DMS 273 treated with DMSO at 0.1 percent for 48 hours (cell line): ENCODE results near the gene ZNRD2.

Source experiments
- DNase-seq: peaks from one replicate; lab custom pipeline; 2025; lab: John Stamatoyannopoulos, UW

The ZNRD2 gene

DNA sequence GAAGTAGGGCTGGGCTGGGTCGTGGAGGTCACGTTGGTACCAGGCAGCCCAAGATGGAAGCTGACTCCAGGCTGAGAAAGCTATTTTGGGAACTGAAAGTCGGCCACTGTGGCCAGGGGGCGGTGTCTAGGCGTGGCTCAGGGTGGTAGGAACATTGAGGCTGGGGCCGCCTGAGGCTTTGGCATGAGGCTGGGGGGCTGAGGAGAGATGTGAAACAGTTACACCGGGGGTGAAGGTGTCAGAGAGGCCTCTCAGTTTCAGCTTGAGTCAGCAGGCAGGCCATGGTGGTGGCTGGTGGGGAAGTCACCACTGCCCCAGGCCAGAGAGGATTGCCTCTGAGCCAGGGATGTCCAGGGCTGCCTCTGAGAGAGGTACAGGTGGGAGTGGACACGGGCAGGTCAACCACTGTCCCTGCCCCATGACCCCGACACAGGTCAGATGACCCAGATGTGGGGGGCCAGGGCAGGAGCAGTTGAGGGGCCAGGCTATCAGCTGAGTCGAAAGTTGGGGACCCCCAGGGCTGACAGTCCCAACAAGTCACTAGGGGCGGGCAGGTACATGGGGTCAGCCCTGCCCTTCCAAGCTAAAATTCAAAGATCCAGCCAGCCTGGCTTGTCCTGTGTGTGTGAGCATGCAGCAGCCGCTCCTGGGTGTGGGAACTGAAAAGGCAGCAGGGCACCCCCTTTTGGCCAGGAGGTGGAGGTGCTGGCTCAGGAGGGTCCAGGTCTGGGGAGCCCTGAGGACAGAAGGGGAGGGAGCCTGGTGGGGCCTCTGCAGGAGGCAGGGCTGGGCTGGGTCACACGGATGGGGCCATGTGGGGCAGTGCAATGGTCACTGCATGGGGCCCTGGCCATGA, 18.1 kb downstream of the ZNRD2 start:
- DNase-seq, result no peak

DNA sequence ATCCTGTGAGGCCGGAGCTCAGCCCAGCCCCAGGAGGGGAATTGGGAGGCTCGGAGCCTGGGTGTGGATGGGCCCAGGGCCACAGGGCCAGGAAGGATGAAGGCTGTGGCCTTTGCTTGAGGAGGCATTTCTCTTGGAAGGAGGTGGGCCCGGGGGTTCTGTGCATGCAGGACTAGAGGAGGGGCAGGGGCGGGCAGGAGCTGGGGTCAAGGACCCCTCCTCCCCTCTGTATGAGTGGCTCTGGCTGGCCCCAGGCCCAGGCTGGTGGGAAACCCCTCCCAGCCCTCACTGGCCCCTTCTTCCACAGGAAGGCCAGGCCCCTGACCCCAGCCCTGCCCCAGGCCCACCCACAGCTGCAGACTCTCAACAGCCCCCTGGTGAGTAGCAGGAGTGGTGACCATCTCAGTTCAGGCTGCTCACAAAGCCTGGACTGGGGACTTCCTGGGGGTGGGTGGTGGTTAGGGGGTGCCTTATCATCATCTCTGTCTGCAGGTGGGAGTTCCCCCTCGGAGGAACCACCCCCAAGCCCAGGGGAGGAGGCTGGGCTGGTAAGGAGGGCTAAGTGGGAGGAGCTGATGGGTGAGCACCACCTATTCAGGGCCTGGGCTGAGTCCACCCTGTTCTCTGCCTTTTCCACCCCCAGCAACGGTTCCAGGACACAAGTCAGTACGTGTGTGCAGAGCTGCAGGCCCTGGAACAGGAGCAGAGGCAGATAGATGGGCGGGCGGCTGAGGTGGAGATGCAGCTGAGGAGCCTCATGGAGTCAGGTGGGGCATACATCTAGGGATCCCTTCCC, 19.4 kb downstream of the ZNRD2 start:
- no peak for DNase-seq

DNA sequence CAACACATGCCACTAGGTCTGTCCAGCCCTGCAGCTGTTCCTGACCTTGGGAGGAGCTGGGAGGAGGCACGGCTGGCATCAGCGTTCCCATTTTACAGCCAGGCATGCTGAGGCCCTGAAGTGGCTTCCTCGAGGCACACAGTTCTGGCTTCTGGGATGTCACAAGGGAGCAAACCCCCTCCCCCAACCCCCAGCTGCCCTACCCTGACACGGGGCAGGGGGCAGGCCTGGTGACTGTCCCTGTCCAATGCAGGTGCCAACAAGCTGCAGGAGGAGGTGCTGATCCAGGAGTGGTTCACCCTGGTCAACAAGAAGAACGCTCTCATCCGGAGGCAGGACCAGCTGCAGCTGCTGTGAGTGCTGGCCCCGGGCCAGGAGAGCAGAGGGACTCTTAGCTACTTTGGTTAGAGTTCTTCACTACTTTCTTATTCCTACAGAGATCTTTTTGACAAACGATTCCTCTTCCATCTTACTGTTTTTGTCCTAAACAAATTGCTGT, 20.0 kb downstream of the ZNRD2 start:
- DNase-seq, result peak; percentile 21

DNA sequence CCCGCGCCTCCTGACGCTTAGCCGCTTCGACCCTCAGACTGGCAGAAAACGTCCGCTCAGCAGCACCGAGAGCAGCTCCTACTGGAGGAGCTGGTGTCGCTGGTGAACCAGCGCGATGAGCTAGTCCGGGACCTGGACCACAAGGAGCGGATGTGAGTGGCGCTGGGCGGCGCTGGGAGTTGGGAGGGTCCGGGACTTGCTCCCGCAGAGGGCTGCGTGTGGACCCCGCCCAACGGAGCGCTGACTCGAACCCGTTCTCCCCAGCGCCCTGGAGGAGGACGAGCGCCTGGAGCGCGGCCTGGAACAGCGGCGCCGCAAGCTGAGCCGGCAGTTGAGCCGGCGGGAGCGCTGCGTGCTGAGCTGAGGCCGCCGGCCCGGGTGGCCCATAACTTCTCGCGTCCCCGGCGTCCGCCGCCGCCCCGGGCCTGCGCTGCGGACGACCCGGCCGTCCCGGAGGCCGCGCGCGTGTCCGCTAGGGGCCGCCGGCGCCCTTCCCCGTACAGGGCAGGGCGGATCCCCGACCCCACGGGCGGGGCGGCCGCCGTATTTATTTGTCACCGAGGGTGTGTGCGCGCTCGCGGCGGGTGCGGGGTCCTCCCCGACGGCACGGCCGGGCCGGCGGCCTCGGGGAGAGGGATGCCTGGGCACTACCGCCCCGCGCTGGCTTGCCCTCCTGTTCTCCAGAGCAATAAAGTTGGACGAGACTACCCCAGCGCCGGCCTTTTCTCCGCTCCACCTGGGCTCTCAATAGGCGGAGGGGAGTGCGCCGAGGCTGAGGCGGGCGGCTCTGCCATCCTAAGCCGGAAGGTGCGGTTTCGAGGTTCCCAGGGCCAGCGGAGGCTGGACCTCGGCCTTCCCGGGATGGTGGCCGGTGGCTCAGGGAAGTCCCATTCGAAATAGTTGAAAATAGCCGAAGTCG, 21.9 kb downstream of the ZNRD2 start:
- no peak for DNase-seq

DNA sequence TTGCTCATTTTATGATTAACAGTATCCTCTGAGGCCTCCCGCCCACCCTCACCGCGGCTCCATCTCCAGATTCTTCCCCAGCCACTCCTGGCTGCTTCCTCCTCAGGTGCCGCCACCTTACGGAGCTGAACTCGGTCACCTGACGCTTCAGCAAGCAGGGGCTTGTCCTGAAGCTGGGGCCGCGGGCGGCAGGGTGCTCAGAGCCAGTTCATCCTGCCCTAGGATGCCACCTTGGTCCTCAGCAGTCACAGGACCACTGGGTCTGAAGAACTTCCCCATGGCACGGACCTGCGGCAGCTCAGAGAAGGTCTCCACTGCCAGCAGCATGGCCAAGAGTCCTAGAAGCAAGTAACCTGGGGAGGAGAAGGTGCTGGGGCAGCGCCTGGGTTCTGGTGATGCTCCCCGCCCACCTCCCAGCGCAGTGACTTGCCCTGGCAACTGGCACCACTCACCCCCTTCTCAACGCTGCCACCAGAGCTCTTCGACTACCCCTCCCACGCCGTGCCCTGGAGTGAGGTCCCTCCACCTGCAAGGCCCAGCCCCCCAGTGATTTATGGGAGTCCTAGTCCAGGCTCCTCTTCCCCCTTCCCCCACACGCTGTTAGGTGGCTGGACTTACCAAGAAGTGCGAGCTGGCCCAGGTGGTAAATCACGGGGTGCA, 22.7 kb downstream of the ZNRD2 start:
- DNase-seq, result no peak

DNA sequence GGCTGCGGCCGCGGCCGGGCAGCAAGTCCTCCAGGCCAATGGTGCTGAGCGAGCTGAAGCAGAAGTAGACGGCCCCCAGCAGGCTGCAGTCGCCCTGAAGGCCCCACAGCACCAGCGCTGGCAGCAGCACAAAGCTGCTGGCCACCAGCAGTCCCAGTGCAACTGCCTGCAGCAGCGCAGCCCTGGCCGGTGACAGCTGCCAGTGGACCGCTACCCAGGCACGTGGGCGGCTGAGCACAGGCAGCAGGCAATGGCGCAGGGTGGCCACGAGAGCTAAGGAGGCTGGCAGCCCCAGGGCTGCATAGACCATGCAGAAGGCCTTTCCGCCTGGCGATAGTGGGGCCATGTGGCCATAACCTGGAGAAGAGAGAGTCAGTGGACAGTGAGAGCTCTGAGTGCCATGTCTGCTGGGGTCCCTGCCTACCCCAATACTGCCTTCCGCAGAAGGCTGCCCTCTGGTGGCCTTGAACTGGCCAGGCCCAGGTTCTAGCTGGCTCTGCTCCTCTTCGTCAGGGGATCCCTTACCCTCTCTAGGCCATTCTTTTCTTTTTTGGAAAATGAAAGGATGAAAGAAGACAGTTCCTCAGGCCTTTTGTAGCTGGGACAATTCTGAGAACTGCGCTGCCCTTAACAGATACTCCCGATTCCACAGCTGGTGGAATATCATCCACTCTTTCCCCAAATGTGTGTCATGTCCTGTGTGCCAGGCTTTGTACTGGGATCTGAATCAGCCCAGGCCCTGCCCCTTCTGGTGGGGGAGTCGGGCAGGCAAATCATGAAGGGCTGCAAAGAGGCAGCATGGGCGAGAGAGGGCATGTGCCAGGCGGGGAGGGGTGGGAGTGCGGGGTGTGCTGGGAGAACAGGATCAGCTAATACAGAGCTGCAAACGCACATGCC, 23.5 kb downstream of the ZNRD2 start:
- no peak for DNase-seq

DNA sequence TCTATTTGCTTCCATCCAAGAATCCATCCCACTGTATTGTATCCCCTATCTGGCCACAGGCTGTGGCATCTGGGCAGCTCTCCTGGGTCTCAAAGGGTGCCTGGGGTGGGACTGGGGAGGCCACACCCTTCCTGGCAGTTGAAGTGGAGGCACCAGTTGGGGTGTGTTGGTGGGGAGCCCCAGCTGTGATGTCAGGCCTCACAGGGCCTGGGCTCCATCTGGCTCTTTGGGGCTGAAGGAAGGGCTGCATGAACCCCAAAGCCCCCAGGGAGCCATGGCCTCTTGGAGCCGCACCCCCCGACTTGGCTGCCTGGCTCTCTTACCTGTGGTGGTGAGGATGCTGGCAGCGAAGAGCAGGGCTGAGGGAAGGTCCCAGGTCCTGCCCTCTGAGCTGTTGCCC, 24.9 kb downstream of the ZNRD2 start:
- no peak for DNase-seq

DNA sequence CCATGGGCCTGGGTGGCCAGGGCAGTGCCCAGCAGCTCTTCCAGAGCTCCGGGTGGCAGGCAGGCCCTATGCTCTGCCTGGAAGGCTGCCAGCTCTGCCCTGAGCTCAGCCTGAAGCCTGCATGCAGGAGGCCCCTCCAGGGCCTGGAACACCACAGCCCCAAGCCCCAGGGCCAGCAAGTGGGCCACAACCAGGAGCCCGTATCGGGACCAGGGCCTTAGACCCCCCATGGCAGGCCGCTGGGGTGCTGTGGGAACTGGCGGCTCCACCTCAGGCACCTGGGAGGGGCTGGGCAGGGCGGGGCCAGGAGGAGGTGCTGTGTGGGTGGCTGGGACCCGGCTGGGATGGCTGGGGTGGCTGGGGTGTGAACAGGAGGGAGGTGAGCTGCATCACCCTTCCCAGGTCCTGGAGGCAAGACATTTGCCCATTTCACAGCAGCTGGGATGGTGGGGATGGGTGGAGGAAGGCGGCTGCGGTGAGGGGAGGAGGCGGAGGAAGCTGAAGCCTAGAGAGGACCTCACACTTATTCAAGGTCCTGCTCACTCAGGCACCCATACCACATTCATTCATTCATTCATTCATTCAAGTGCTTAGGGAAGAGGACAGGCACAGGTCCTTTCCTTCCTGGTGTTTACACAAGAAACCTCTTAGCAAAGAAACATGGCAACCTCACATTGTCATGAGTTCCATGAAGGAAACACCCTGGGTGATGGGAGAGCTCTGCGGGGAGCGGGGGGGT, 25.4 kb downstream of the ZNRD2 start, which contains the start of gene KCNK7:
Gene KCNK7 (minus strand): TSS at position 258 of the 739 bp plus-strand sequence. CDS start 28 bp downstream, at position 230.
- DNase-seq, result no peak

DNA sequence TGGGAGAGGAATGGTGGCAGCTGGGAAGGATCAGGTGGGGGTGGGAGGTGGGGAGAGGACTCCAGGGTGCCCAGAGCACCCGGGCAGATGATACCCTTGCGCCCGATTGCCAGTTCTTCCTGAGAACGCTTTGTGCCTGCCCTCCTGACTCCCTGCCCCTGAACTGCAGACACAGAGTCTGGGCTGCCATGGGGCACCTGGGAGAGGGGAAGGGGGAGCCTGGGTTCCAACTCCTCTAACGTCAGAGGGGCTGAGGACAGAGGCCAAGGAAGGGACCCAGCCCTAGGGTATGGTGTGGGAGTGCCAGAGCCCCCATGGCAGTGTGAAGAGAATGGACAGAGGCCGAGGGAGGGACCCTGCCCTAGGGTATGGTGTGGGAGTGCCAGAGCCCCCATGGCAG, 26.2 kb downstream of the ZNRD2 start:
- no peak for DNase-seq

DNA sequence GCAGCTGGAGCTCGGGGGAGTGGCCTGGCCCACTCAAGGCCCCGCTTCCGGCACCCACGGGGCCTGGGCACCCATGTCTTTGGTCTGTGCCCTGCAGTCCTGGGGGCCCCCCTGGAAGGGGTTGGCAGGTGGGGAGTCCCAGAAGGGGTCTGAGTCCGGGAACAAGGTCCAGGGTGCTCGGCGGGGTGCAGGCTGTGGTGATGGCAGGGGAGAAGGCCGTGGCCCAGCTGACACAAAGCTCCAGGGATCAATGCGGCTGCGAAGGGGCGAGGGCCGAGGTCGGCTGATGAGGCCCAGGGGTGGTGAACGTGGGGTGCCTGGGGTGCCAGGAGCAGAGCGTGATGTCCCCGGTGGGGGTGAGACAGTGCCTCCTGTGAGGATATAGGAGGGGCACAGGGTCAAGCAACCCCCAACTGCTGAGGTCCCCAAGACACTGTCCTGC, 28.0 kb downstream of the ZNRD2 start:
- DNase-seq, result no peak

DNA sequence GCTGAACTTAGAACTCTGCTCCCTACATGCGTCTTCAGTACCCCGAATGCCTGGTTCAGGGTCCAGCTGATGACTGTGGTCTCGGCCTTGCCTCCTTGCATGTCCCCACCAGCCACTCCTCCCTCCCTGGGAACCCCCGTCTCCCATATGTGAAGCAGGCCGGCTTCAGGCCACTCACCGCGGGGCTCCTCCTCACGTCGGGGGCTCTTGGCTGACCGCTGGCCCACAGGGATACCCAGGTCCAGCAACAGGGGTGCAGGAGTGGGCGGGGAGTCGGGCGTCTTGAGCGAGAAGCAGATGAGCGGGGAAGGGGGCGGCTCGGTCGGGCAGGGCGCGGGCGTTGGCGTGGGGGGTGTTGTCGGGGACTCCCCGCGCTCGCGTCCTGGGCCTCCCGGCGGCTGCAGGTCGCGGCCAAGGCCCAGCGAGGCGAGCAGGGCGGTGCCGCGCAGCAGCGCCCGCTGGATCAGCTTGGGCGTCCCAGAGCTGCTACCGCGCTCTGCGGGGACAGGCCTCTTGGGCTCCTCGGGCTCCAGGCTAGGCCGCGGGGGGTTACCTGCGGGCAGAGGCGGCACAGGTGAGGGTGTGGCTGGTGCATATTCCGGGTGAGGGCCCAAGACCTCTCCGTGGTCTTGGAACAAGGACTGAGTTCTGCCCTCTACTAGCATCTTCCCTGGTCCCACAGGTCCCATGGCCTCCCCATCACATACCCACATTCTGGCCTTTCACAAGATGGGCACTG, 29.1 kb downstream of the ZNRD2 start:
- DNase-seq, result no peak

DNA sequence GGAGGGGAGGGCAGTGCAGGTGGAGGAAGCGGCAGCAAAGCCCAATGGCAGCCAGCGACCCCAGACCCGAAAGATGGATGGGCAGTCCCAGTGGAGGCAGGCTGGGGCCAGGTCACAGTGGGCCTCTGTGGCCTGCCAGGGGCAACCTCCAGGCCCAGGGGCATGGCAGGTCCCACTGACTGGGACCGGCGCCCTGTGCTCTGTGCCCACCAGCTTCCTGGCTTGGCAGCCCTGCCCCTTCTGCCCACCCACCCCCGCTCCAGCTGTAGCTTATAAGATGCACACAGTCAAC, 29.6 kb downstream of the ZNRD2 start:
- no peak for DNase-seq

DNA sequence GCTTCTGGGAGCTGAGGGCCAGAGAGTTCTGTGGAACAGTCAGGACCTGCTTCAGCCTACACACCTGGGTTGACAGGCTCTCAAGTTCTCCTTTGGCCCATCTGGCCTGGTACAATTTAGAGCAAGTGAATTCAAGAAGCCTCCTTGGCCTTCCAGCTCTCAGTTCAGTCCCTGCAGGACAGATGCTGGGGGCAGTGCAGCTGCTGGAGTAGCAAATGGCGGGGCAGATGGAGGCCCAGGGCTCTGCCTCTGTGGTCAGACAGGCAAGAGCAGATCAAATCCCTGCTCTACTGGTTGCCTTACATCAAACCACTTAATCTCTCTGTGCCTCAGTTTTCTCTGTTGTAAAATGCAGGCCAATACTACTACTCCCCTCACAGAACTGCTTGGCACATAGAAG, 34.0 kb downstream of the ZNRD2 start:
- peak; percentile 25 for DNase-seq

DNA sequence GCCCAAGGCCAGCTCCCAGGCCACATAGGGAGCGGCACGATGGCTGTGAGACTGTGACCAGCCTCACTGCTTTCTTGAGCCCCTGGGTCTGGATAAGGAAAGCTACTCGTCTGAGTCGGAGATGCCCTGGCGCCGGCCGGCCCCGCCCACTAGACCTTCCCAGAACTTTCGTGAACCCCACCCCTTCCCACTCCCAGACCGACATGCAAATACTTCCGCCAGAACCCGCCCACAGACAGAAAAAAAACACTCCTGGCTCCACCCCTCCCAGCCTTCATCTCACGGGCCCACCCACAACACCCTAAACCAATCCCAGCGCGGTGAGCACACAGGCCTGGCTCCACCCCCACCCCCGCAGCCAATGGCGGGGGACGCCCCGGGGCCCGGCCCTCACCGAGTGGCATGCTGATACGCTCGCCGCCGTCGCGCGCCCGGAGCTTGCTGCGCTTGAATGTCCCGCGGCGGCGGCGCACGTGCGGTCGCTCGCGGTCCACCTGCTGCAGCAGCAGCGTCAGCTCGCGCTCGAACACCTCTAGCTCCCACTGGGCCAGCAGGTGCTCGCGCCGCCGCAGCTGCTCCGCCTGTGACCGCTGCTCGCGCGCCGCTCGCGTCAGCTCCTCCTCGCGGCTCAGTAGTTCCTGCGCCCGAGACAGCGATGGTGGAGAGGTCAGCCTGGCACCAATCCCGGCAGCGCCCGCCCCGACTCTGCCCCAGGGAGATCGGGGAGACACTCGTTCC, 36.8 kb downstream of the ZNRD2 start:
- no peak for DNase-seq

DNA sequence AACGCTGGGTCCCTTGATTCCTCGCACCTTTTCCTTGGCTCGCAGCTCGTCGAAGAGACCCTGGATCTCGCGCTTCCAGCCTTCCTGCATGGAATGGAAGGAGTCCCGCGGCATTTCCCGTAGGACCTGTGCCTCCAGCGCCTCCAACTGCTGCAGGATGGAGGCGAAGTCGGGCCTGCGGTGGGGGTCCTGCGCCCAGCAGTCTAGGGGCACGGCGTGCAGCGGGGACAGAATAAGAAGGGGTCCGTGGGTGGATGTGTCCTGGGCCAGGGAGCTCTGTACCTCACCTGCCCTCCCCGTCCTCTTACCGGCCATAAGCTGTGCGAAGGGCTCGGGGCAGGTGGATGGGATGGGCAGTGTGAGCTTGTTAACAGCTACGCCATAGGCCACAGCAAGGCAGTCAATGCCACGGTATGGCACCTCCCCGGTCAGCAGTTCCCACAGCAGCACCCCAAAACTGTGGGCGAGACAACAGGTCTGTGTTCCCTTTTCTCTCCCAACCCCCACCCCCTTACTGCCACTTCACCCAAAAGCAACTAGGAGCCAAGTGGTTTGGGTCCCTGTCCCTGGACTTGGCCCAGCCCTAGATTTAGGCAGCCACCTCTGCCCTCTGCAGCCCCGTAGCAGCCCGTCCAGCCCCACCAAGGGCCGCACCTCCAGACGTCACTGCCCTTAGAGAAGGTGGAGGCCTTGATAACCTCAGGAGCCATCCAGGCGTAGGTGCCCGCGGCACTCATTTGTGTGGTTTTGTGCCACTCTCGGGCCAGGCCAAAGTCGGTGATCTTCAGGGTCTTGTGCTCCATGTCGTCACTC, 37.5 kb downstream of the ZNRD2 start:
- DNase-seq, result no peak

DNA sequence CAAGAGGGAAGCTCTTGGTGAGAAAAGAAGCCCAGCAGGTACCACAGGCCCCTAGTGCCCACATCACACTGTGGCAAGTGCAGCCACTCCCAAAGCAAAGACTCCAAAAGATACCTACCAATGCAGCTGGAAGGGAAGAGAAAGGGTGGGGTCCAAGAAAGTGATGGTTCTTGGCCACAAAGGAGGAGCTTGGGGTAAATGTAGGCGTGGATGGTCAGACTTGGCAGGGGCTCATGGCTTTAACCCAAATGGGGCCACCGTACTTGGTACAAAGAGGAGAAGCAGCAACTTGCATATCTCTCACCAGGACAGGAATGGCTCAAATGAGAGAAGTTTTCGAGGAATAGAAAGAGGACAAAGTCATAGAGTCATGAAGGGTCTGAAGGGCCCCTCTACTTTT, 39.0 kb downstream of the ZNRD2 start:
- no peak for DNase-seq

DNA sequence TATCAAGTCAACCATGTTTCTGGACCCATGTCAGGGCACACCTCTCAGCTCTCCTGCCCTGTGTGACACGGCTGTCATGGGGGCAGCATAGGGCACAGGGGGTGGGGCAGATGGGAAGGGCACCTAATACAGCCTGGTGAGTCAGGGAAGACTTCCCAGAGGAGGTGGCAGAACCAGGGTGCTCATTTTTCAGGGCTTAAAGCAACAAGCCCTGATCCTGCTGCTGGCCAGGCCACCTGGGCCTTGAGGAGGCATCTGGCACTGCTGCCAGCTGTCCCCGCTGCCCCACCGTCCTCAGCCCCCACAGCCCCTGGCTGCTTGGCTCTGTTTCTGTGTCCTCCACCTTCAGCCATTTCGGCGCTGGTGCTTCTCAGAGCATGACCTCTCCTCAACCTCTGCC, 39.4 kb downstream of the ZNRD2 start:
- DNase-seq, result no peak

DNA sequence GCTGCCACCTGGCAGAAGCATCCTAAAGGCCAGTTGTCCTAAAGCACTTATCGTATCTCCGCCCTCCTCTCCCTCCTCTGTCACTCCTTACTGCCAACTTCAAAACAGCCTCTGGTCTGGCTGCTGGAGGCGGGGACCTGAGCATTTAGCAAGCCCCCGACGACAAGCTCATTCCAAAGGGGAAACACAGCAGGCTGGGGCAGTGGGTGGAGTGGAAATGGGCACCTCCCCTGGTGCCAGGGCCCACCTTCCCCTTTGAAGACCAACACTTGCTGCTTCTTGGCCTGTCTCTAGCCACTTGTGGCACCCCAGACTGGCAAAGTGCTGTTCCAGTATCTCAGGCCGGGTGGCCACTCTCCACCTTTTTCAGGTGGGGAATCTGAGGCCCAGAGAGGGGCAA, 40.1 kb downstream of the ZNRD2 start:
- no peak for DNase-seq
